GM23338 (cell line): Measurements from ENCODE around the gene BCAS3. TPM values are rescaled to one million over a fixed set of nuclear protein-coding genes. Genes with fewer than 3 reads are reported as not detected.
A peak's percentile ranks its signal among the peaks of the same experiment; 100 is the strongest.

Experiments used
- ATAC-seq: fragments of 200-7000 bp; cut with Tn5 transposase; 3 replicates; pipeline ENCODE4 v1.9.1; 2020
- DNase-seq: peaks from one replicate; pipeline ENCODE4 v3.0.0-alpha.2; 2015; ENCODE audit warnings: low spot score
- H2AFZ ChIP-seq: fragments of 200-600 bp; sonication (generic); 2 replicates; pipeline ENCODE4 v1.8.0; 2016; ENCODE audit warnings: antibody characterized with exemption, mild to moderate bottlenecking, moderate library complexity
- H3F3A ChIP-seq: fragments of 200-600 bp; sonication (generic); replicated peaks from 2 replicates; pipeline ENCODE4 v1.8.0; 2017; ENCODE audit warnings: antibody characterized with exemption, mixed run types, low read depth
- H3K27ac ChIP-seq: fragments of 200-600 bp; sonication (generic); 2 replicates; pipeline ENCODE4 v1.6.1; 2016; ENCODE audit warnings: low read depth
- H3K27me3 ChIP-seq: fragments of 200-600 bp; sonication (generic); 2 replicates; pipeline ENCODE4 v1.8.0; 2016; ENCODE audit warnings: mild to moderate bottlenecking, mixed run types, moderate library complexity; ENCODE audit not compliant: insufficient read depth
- H3K36me3 ChIP-seq: fragments of 200-600 bp; sonication (generic); 2 replicates; pipeline ENCODE4 v1.8.0; 2016; ENCODE audit warnings: mild to moderate bottlenecking; ENCODE audit not compliant: insufficient read depth
- H3K4me1 ChIP-seq: fragments of 200-600 bp; sonication (generic); 2 replicates; pipeline ENCODE4 v1.8.0; 2016; ENCODE audit warnings: mild to moderate bottlenecking, moderate library complexity; ENCODE audit not compliant: insufficient read depth
- H3K4me2 ChIP-seq: fragments of 200-600 bp; sonication (generic); 2 replicates; pipeline ENCODE4 v1.7.1; 2017; ENCODE audit warnings: mixed run types
- H3K4me3 ChIP-seq: fragments of 200-600 bp; sonication (generic); 2 replicates; pipeline ENCODE4 v1.6.1; 2016; ENCODE audit warnings: mixed run types
- H3K79me2 ChIP-seq: fragments of 200-600 bp; sonication (generic); replicated peaks from 2 replicates; pipeline ENCODE4 v1.8.0; 2017; ENCODE audit warnings: mild to moderate bottlenecking; ENCODE audit not compliant: insufficient read depth
- H3K9me2 ChIP-seq: fragments of 200-600 bp; sonication (generic); 2 replicates; pipeline ENCODE4 v1.8.0; 2017; ENCODE audit not compliant: insufficient read depth
- H4K20me1 ChIP-seq: fragments of 200-600 bp; sonication (generic); replicated peaks from 2 replicates; pipeline ENCODE4 v1.8.0; 2017; ENCODE audit warnings: mild to moderate bottlenecking; ENCODE audit not compliant: insufficient read depth
- H3K27ac Mint-ChIP-seq: 2 replicates; pipeline ENCODE4 v1.8.0; 2020; ENCODE audit warnings: inconsistent platforms, mild to moderate bottlenecking, moderate library complexity, mixed read lengths
- H3K27me3 Mint-ChIP-seq: 3 replicates; pipeline ENCODE4 v1.8.0; 2022; ENCODE audit warnings: low read depth, mild to moderate bottlenecking, moderate library complexity, mixed read lengths, inconsistent platforms; ENCODE audit not compliant: insufficient read depth, poor library complexity
- H3K36me3 Mint-ChIP-seq: 3 replicates; pipeline ENCODE4 v1.8.0; 2021; ENCODE audit warnings: low read depth, mild to moderate bottlenecking, inconsistent platforms, moderate library complexity, mixed read lengths
- H3K4me1 Mint-ChIP-seq: 3 replicates; pipeline ENCODE4 v1.8.0; 2020; ENCODE audit warnings: mild to moderate bottlenecking, inconsistent platforms, mixed read lengths
- H3K4me3 Mint-ChIP-seq: 3 replicates; pipeline ENCODE4 v1.8.0; 2021; ENCODE audit warnings: moderate library complexity, mild to moderate bottlenecking, inconsistent platforms, mixed read lengths
- H3K9me3 Mint-ChIP-seq: 3 replicates; pipeline ENCODE4 v1.8.0; 2020; ENCODE audit warnings: moderate library complexity, mild to moderate bottlenecking, inconsistent platforms, mixed read lengths
- CREB1 ChIP-seq: fragments of 250-450 bp; sonication (Bioruptor Pico); IDR thresholded peaks from 2 replicates; pipeline ENCODE4 v1.5.0; 2020; ENCODE audit warnings: low read depth, mild to moderate bottlenecking, moderate library complexity
- EZH2 ChIP-seq: fragments of 200-600 bp; sonication (generic); IDR thresholded peaks from one replicate; pipeline ENCODE4 v1.8.0; 2017; ENCODE audit warnings: antibody characterized with exemption, mild to moderate bottlenecking, low read depth; ENCODE audit not compliant: unreplicated experiment
- EZH2phosphoT487 ChIP-seq: fragments of 200-600 bp; sonication (generic); IDR thresholded peaks from one replicate; pipeline ENCODE4 v1.8.1; 2018; ENCODE audit warnings: antibody characterized with exemption; ENCODE audit not compliant: unreplicated experiment
- NANOG ChIP-seq: IDR thresholded peaks from 2 replicates; pipeline ENCODE4 v1.6.1; 2016; ENCODE audit warnings: antibody characterized with exemption, borderline replicate concordance
- POLR2AphosphoS5 ChIP-seq: IDR thresholded peaks from 2 replicates; pipeline ENCODE4 v1.6.1; 2016; ENCODE audit warnings: antibody characterized with exemption, low read depth
- polyA plus RNA-seq: library from polyadenylated mRNA; unstranded; fragments of >200 nt; fragmentation: Nextera tagmentation; extraction: Ambion mirVana; gene quantifications from 2 replicates; pipeline ENCODE4 v1.2.1, GENCODE V29; 2016
- total RNA-seq: library from RNA; depleted of rRNA; stranded (reverse); fragments of >200 nt; shearing (Covaris generic); gene quantifications from 2 replicates; pipeline ENCODE4 v1.2.3, GENCODE V29; 2014
- TF ChIP-seq, protein P1 (sequence below): fragments of 250-450 bp; sonication (Bioruptor Pico); IDR thresholded peaks from 2 replicates; pipeline ENCODE4 v1.5.0; 2020; ENCODE audit warnings: mild to moderate bottlenecking, moderate library complexity
- TF ChIP-seq, protein P2 (sequence below): IDR thresholded peaks from one replicate; pipeline ENCODE4 v1.6.1; 2018; ENCODE audit warnings: antibody characterized with exemption; ENCODE audit not compliant: unreplicated experiment

Gene BCAS3
- total and polyA plus RNA-seq, 2 experiments from 2014 or later = 8.2 to 28.0 TPM

DNA sequence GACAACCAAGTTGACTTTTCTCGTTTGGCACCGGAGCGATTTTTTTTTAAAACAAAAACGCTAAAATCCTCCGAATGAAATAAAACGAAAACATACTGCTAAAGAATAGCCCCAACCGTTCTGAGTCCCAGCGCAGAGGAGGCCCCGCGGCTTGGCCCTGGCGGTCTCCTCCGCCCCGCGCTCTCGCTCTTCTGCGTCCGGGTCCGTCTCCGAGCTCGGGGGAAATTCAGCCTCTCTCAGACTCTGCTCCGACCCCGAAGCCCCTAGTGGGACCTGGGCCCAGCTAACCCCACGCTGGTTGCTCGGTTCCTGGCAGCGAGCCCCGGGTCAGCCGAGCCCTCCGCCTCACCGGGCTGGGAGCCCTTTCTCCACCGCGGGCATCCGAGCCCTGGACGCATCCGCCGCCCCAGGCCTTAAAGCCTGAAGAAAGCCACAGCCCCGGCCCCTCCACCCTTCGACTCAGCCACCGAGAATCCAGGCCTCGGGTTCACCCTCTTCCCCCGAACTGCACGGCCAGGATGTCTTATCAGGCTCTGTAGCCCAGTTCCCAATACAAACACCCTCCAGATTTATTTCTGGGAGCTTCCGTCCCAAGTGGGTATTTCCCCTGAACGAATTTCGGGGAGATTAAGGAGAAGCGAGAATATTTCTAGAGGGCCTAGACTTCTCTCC, 723.2 kb downstream of the BCAS3 start (continued):
- TF ChIP-seq EZH2phosphoT487 = peak; percentile 70

DNA sequence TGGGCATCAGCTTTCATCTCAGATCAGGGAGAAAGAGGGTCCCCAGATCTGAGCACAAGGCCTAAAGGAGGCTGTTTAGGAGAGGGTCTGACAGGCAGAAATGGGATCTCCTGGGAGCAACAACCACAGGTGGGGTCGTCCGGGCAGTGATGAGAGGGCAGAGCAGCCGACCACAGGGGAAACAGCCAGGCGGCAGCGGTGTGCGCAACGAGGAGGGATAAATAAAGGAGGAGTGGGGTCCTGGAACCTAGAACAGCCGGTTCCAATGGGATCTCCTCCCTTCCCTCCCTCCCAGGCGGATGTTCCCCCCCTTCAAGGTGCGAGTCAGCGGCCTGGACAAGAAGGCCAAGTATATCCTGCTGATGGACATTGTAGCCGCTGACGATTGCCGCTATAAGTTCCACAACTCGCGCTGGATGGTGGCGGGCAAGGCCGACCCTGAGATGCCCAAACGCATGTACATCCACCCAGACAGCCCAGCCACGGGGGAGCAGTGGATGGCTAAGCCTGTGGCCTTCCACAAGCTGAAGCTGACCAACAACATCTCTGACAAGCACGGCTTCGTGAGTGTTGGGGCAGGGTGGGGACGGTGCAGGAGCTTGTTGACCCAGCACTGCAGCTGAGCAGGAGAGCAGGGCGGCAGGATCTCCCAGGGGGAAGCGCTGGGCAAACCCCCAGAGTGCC, 723.9 kb downstream of the BCAS3 start:
- peak; percentile 81 for TF ChIP-seq EZH2
- no peak for TF ChIP-seq POLR2AphosphoS5
- peaks cover 3% of the 10 kb centered on the region; the same call in 1 of the 3 replicates for H3K36me3 Mint-ChIP-seq
- Histone ChIP-seq H3K9me2 (no peaks in the 10 kb centered on the region), H4K20me1 (peaks cover 18% of the 10 kb centered on the region), H3K36me3 (no peaks in the 10 kb centered on the region), H3K79me2 (no peaks in the 10 kb centered on the region), H3K27me3 (peaks cover 100% of the 10 kb centered on the region), H3F3A (peaks cover 10% of the 10 kb centered on the region; the same call in 1 of the 2 replicates), H3K4me1 (peaks cover 21% of the 10 kb centered on the region; the same call in 1 of the 2 replicates), H2AFZ (no peak overlapping the region), H3K4me2 (peak overlapping the region; percentile 43), H3K4me3 (0 out of 2 replicates have a peak overlapping the region, but pooled peaks have one; percentile 23), H3K27ac (no peak overlapping the region)
- no peak for ATAC-seq
- H3K27ac Mint-ChIP-seq = no peak overlapping the region
- no peak overlapping the region for H3K4me3 Mint-ChIP-seq
- DNase-seq = no peak
- H3K27me3 Mint-ChIP-seq = peaks cover 91% of the 10 kb centered on the region
- peaks cover 8% of the 10 kb centered on the region; the same call in 2 of the 3 replicates for H3K9me3 Mint-ChIP-seq
- peaks cover 36% of the 10 kb centered on the region for H3K4me1 Mint-ChIP-seq

DNA sequence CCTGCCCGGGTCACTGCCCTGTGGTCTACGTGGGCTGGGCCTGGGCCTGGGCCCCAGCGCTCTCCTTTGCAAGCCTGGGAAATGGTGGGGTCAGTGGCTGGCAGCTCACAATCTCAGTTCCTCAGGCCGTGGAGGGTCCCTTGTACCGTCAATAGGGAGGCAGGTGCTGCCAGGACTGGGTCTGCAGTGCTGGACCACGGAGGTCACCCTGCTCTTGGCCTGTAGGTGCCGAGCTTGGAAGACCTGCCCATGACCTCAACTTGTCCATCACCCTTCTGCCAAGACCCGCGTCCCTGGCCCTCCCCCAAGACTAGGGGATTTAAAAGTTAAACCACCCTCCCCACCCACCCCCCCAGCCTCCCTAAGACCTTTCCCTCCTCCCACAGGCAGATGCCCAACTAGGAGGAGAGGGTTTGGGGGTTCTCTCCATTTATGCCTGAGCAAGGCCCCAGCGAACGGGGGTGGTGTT, 724.5 kb downstream of the BCAS3 start:
- no peaks in the 10 kb centered on the region for H3K36me3 ChIP-seq
- H3K9me2 ChIP-seq = no peaks in the 10 kb centered on the region
- DNase-seq = no peak
- H3K79me2 ChIP-seq = no peaks in the 10 kb centered on the region
- no peak for ATAC-seq
- H3K4me2 ChIP-seq = peak overlapping the region; percentile 43; the same call in 1 of the 2 replicates
- peaks cover 3% of the 10 kb centered on the region; the same call in 1 of the 3 replicates for H3K36me3 Mint-ChIP-seq
- H3K27ac ChIP-seq = no peak overlapping the region
- H3K4me3 ChIP-seq = no peak overlapping the region
- H3K4me3 Mint-ChIP-seq = no peak overlapping the region
- H3K9me3 Mint-ChIP-seq = peaks cover 8% of the 10 kb centered on the region; the same call in 2 of the 3 replicates
- no peak overlapping the region for H3K27ac Mint-ChIP-seq
- TF ChIP-seq EZH2 (no peak), NANOG (no peak), EZH2phosphoT487 (no peak), CREB1 (CRISPR knock-in tag) (no peak)
- TF ChIP-seq, protein P1, sequence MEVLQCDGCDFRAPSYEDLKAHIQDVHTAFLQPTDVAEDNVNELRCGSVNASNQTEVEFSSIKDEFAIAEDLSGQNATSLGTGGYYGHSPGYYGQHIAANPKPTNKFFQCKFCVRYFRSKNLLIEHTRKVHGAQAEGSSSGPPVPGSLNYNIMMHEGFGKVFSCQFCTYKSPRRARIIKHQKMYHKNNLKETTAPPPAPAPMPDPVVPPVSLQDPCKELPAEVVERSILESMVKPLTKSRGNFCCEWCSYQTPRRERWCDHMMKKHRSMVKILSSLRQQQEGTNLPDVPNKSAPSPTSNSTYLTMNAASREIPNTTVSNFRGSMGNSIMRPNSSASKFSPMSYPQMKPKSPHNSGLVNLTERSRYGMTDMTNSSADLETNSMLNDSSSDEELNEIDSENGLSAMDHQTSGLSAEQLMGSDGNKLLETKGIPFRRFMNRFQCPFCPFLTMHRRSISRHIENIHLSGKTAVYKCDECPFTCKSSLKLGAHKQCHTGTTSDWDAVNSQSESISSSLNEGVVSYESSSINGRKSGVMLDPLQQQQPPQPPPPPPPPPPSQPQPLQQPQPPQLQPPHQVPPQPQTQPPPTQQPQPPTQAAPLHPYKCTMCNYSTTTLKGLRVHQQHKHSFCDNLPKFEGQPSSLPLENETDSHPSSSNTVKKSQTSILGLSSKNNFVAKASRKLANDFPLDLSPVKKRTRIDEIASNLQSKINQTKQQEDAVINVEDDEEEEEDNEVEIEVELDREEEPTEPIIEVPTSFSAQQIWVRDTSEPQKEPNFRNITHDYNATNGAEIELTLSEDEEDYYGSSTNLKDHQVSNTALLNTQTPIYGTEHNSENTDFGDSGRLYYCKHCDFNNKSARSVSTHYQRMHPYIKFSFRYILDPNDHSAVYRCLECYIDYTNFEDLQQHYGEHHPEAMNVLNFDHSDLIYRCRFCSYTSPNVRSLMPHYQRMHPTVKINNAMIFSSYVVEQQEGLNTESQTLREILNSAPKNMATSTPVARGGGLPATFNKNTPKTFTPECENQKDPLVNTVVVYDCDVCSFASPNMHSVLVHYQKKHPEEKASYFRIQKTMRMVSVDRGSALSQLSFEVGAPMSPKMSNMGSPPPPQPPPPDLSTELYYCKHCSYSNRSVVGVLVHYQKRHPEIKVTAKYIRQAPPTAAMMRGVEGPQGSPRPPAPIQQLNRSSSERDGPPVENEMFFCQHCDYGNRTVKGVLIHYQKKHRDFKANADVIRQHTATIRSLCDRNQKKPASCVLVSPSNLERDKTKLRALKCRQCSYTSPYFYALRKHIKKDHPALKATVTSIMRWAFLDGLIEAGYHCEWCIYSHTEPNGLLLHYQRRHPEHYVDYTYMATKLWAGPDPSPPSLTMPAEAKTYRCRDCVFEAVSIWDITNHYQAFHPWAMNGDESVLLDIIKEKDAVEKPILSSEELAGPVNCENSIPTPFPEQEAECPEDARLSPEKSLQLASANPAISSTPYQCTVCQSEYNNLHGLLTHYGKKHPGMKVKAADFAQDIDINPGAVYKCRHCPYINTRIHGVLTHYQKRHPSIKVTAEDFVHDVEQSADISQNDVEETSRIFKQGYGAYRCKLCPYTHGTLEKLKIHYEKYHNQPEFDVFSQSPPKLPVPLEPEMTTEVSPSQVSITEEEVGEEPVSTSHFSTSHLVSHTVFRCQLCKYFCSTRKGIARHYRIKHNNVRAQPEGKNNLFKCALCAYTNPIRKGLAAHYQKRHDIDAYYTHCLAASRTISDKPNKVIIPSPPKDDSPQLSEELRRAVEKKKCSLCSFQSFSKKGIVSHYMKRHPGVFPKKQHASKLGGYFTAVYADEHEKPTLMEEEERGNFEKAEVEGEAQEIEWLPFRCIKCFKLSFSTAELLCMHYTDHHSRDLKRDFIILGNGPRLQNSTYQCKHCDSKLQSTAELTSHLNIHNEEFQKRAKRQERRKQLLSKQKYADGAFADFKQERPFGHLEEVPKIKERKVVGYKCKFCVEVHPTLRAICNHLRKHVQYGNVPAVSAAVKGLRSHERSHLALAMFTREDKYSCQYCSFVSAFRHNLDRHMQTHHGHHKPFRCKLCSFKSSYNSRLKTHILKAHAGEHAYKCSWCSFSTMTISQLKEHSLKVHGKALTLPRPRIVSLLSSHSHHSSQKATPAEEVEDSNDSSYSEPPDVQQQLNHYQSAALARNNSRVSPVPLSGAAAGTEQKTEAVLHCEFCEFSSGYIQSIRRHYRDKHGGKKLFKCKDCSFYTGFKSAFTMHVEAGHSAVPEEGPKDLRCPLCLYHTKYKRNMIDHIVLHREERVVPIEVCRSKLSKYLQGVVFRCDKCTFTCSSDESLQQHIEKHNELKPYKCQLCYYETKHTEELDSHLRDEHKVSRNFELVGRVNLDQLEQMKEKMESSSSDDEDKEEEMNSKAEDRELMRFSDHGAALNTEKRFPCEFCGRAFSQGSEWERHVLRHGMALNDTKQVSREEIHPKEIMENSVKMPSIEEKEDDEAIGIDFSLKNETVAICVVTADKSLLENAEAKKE = no peak
- TF ChIP-seq, protein P2, sequence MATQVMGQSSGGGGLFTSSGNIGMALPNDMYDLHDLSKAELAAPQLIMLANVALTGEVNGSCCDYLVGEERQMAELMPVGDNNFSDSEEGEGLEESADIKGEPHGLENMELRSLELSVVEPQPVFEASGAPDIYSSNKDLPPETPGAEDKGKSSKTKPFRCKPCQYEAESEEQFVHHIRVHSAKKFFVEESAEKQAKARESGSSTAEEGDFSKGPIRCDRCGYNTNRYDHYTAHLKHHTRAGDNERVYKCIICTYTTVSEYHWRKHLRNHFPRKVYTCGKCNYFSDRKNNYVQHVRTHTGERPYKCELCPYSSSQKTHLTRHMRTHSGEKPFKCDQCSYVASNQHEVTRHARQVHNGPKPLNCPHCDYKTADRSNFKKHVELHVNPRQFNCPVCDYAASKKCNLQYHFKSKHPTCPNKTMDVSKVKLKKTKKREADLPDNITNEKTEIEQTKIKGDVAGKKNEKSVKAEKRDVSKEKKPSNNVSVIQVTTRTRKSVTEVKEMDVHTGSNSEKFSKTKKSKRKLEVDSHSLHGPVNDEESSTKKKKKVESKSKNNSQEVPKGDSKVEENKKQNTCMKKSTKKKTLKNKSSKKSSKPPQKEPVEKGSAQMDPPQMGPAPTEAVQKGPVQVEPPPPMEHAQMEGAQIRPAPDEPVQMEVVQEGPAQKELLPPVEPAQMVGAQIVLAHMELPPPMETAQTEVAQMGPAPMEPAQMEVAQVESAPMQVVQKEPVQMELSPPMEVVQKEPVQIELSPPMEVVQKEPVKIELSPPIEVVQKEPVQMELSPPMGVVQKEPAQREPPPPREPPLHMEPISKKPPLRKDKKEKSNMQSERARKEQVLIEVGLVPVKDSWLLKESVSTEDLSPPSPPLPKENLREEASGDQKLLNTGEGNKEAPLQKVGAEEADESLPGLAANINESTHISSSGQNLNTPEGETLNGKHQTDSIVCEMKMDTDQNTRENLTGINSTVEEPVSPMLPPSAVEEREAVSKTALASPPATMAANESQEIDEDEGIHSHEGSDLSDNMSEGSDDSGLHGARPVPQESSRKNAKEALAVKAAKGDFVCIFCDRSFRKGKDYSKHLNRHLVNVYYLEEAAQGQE = no peak
- peaks cover 21% of the 10 kb centered on the region; the same call in 1 of the 2 replicates for H3K4me1 ChIP-seq
- peaks cover 100% of the 10 kb centered on the region for H3K27me3 ChIP-seq
- H2AFZ ChIP-seq = no peak overlapping the region
- peaks cover 19% of the 10 kb centered on the region for H4K20me1 ChIP-seq
- H3K4me1 Mint-ChIP-seq = peaks cover 36% of the 10 kb centered on the region
- H3F3A ChIP-seq = peaks cover 10% of the 10 kb centered on the region; the same call in 1 of the 2 replicates
- peaks cover 92% of the 10 kb centered on the region for H3K27me3 Mint-ChIP-seq
